ENCODE measurements around the gene ACAA1. TPM values are rescaled to one million over a fixed set of nuclear protein-coding genes. Genes with fewer than 3 reads are reported as not detected.

The ACAA1 gene
- total RNA-seq, 2 donors from 2014 or later: 49.7 to 52.9 TPM

- H3K27ac Mint-ChIP-seq: no peak overlapping the region
- ATAC-seq (replicated peaks in 1 of 2): no peak
These were observed 18.3 kb downstream of the ACAA1 start for GRCh38 chr3:38118421-38119247.

GRCh38 chr3:38117748-38118420 lies 19.0 kb downstream of the ACAA1 start:
- H3K27ac Mint-ChIP-seq: no peak overlapping the region
- H3K9me3 Mint-ChIP-seq: no peaks in the 10 kb centered on the region
- H3K27me3 Mint-ChIP-seq (ENCODE audit: low read depth): no peaks in the 10 kb centered on the region
- peaks cover 6% of the 10 kb centered on the region for H3K4me1 Mint-ChIP-seq (ENCODE audit: low read depth)
- ATAC-seq (replicated peaks in 1 of 2) (peak; percentile 79 to 83), DNase-seq (peak; percentile 72 to 77)
- H3K4me3 Mint-ChIP-seq: no peak overlapping the region
- H3K36me3 Mint-ChIP-seq (ENCODE audit: insufficient read depth in 2 of 2): peaks cover 2 to 3% of the 10 kb centered on the region in 2 donors

More at GRCh38 chr3:38118421-38119247, 18.3 kb downstream of the ACAA1 start:
- Mint-ChIP-seq H3K36me3 (ENCODE audit: insufficient read depth in 2 of 2) (peaks cover 3 to 7% of the 10 kb centered on the region in 2 donors), H3K9me3 (no peaks in the 10 kb centered on the region), H3K4me3 (no peak overlapping the region), H3K4me1 (ENCODE audit: low read depth) (peaks cover 6% of the 10 kb centered on the region), H3K27me3 (ENCODE audit: low read depth) (no peaks in the 10 kb centered on the region)
- no peak for DNase-seq

GRCh38 chr3:38117163-38117716 lies 19.7 kb downstream of the ACAA1 start:
- ATAC-seq (replicated peaks in 1 of 2): no peak

GRCh38 chr3:38116471-38117162 lies 20.3 kb downstream of the ACAA1 start:
- Mint-ChIP-seq H3K36me3 (ENCODE audit: insufficient read depth in 2 of 2) (no peaks in the 10 kb centered on the region), H3K9me3 (no peaks in the 10 kb centered on the region), H3K4me1 (ENCODE audit: low read depth) (peaks cover 6% of the 10 kb centered on the region), H3K4me3 (no peak overlapping the region), H3K27ac (no peak overlapping the region), H3K27me3 (ENCODE audit: low read depth) (no peaks in the 10 kb centered on the region)
- DNase-seq (no peak), ATAC-seq (replicated peaks in 1 of 2) (no peak)

More at GRCh38 chr3:38117163-38117716, 19.7 kb downstream of the ACAA1 start:
- DNase-seq: no peak
- Mint-ChIP-seq H3K4me1 (ENCODE audit: low read depth) (peaks cover 6% of the 10 kb centered on the region), H3K36me3 (ENCODE audit: insufficient read depth in 2 of 2) (no peaks in the 10 kb centered on the region), H3K4me3 (no peak overlapping the region), H3K27ac (no peak overlapping the region), H3K9me3 (no peaks in the 10 kb centered on the region), H3K27me3 (ENCODE audit: low read depth) (no peaks in the 10 kb centered on the region)

- Mint-ChIP-seq H3K4me3 (no peak overlapping the region), H3K4me1 (ENCODE audit: low read depth) (peaks cover 6% of the 10 kb centered on the region), H3K36me3 (ENCODE audit: insufficient read depth in 2 of 2) (no peaks in the 10 kb centered on the region), H3K27ac (no peak overlapping the region), H3K9me3 (no peaks in the 10 kb centered on the region), H3K27me3 (ENCODE audit: low read depth) (no peaks in the 10 kb centered on the region)
- no peak for ATAC-seq (replicated peaks in 1 of 2)
- no peak for DNase-seq
These were observed 21.1 kb downstream of the ACAA1 start for GRCh38 chr3:38115645-38116427.

- H3K4me3 Mint-ChIP-seq: no peak overlapping the region
- no peaks in the 10 kb centered on the region for H3K36me3 Mint-ChIP-seq (ENCODE audit: insufficient read depth in 2 of 2)
- no peaks in the 10 kb centered on the region for H3K9me3 Mint-ChIP-seq
- peaks cover 6% of the 10 kb centered on the region for H3K4me1 Mint-ChIP-seq (ENCODE audit: low read depth)
- no peaks in the 10 kb centered on the region for H3K27me3 Mint-ChIP-seq (ENCODE audit: low read depth)
- ATAC-seq (replicated peaks in 1 of 2) (no peak), DNase-seq (no peak)
- no peak overlapping the region for H3K27ac Mint-ChIP-seq
These were observed 21.9 kb downstream of the ACAA1 start for GRCh38 chr3:38114875-38115644.

- DNase-seq: no peak
- no peak overlapping the region for H3K27ac Mint-ChIP-seq
These were observed 22.7 kb downstream of the ACAA1 start for GRCh38 chr3:38114052-38114874.

GRCh38 chr3:38112378-38112761 lies 24.6 kb downstream of the ACAA1 start:
- H3K27me3 Mint-ChIP-seq (ENCODE audit: low read depth): no peaks in the 10 kb centered on the region
- no peaks in the 10 kb centered on the region for H3K36me3 Mint-ChIP-seq (ENCODE audit: insufficient read depth in 2 of 2)
- H3K9me3 Mint-ChIP-seq: no peaks in the 10 kb centered on the region
- H3K4me3 Mint-ChIP-seq: no peak overlapping the region
- no peaks in the 10 kb centered on the region for H3K4me1 Mint-ChIP-seq (ENCODE audit: low read depth)
- DNase-seq: no peak
- no peak overlapping the region for H3K27ac Mint-ChIP-seq
- no peak for ATAC-seq (replicated peaks in 1 of 2)

More at GRCh38 chr3:38114052-38114874, 22.7 kb downstream of the ACAA1 start:
- Mint-ChIP-seq H3K4me1 (ENCODE audit: low read depth) (peaks cover 6% of the 10 kb centered on the region), H3K36me3 (ENCODE audit: insufficient read depth in 2 of 2) (no peaks in the 10 kb centered on the region), H3K27me3 (ENCODE audit: low read depth) (no peaks in the 10 kb centered on the region), H3K4me3 (no peak overlapping the region), H3K9me3 (no peaks in the 10 kb centered on the region)
- no peak for ATAC-seq (replicated peaks in 1 of 2)

- Mint-ChIP-seq H3K36me3 (ENCODE audit: insufficient read depth in 2 of 2) (no peaks in the 10 kb centered on the region), H3K9me3 (no peaks in the 10 kb centered on the region), H3K27me3 (ENCODE audit: low read depth) (no peaks in the 10 kb centered on the region), H3K4me1 (ENCODE audit: low read depth) (no peaks in the 10 kb centered on the region), H3K4me3 (no peak overlapping the region), H3K27ac (no peak overlapping the region)
- DNase-seq: no peak
- ATAC-seq (replicated peaks in 1 of 2): no peak
These were observed 25.1 kb downstream of the ACAA1 start for GRCh38 chr3:38111696-38112377.

GRCh38 chr3:38111201-38111600 lies 25.7 kb downstream of the ACAA1 start:
- DNase-seq (no peak), ATAC-seq (replicated peaks in 1 of 2) (no peak)
- H3K27ac Mint-ChIP-seq: no peak overlapping the region
- H3K4me3 Mint-ChIP-seq: no peak overlapping the region
- H3K4me1 Mint-ChIP-seq (ENCODE audit: low read depth): no peaks in the 10 kb centered on the region
- no peaks in the 10 kb centered on the region for H3K27me3 Mint-ChIP-seq (ENCODE audit: low read depth)
- H3K9me3 Mint-ChIP-seq: no peaks in the 10 kb centered on the region
- peaks cover 0 to 1% of the 10 kb centered on the region in 2 donors for H3K36me3 Mint-ChIP-seq (ENCODE audit: insufficient read depth in 2 of 2)
